Activated CD8-positive, alpha-beta T cell treated with anti-CD3 and anti-CD28 coated beads for 36 hours (primary cell): ENCODE data around the gene AFF1. TPM values are rescaled to one million over a fixed set of nuclear protein-coding genes. Genes with fewer than 3 reads are reported as not detected.

Experiments
- ATAC-seq: fragments of 200-7000 bp; cut with Tn5 transposase; one replicate; pipeline ENCODE4 v1.10.0; 2021; ENCODE audit warnings: mild to moderate bottlenecking, moderate library complexity
- CTCF ChIA-PET: fragments of 350-600 bp; sonication (Branson Sonifier 250); formaldehyde crosslinking; loops from one replicate; lab custom pipeline; 2021; ENCODE audit warnings: antibody characterized with exemption; lab: Charles Lee
- POLR2A ChIA-PET: fragments of 350-600 bp; sonication (Branson Sonifier 250); formaldehyde crosslinking; loops from one replicate; lab custom pipeline; 2021; ENCODE audit warnings: antibody characterized with exemption; lab: Charles Lee
- DNase-seq: peaks from one replicate; pipeline ENCODE4 v3.0.0-alpha.2; 2020
- H3K27ac Mint-ChIP-seq: one replicate; pipeline ENCODE4 v1.8.0; 2021; ENCODE audit warnings: mild to moderate bottlenecking, mixed read lengths
- H3K27me3 Mint-ChIP-seq: one replicate; pipeline ENCODE4 v1.8.0; 2021; ENCODE audit warnings: mixed read lengths
- H3K36me3 Mint-ChIP-seq: one replicate; pipeline ENCODE4 v1.8.0; 2021; ENCODE audit warnings: low read depth, mixed read lengths
- H3K4me1 Mint-ChIP-seq: one replicate; pipeline ENCODE4 v1.8.0; 2021; ENCODE audit warnings: low read depth, mixed read lengths
- H3K4me3 Mint-ChIP-seq: one replicate; pipeline ENCODE4 v1.8.0; 2021; ENCODE audit warnings: mild to moderate bottlenecking, moderate library complexity, mixed read lengths
- H3K9me3 Mint-ChIP-seq: one replicate; pipeline ENCODE4 v1.8.0; 2021; ENCODE audit warnings: mixed read lengths
- intact Hi-C: fragments of 100-400 bp; cut with micrococcal nuclease; formaldehyde crosslinking; loops from one replicate; pipeline ENCODE4 v1.10.0; 2022
- total RNA-seq, 2 experiments: library from RNA; stranded (reverse); gene quantifications; one replicate each; pipeline ENCODE4 v1.2.3, GENCODE V29; 2021
- TF ChIP-seq, protein P1 (sequence below): fragments of 200-600 bp; IDR thresholded peaks from one replicate; pipeline ENCODE4 v1.8.0; 2022; ENCODE audit warnings: antibody characterized with exemption, mild to moderate bottlenecking

Gene AFF1
- total RNA-seq, 2 experiments from 2014 or later: 40.3 to 45.4 TPM

DNA sequence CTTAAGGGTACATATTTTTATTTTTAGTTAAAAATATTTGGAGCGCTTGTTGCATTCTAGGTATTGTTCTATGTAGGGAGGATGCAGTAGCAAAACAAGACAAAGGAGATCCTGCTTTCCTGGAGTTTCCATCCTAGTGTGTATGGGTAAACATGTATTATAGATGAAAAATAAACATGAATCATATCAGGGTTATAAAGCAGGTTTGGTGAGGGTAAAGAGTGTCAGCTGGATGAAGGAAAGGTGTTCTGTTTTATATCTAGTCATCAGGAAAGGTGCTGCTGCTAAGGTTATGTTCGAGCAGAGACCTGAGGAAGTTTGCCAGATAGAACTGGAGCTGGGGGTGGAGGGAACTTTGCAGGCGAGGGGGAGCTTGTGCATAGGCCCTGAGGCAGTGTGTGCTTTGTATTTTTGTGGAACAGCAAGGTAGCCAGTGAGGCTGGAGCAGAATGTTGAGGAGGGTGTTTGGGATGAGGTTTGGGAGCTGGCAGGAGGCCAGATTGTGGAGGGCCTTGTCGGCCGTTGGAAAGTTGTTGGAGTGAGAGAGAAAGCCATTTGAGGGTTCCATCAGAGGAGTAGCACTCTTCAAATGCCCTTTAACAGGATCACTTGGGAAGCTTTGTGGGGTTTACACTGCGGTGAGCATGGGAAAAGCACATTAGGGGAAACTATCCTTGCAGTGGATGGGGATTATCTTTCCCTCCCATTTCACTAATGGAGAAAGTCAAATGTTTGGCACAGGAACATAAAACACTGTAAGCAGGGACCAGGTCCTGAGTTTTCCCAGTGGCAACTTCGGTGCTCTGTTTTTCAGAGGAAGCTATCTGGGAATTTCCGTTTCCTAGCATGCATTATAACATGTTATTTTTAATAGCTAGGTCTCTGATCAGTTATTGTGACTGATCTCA is 35.9 kb downstream of the AFF1 start:
- POLR2A ChIA-PET: interaction anchor here (1.0 kb wide), 1 partner anchor 11 kb away, joined by 3 read pairs; no protein-coding TSS in a partner anchor
- Mint-ChIP-seq H3K27me3 (no peaks in the 10 kb centered on the region), H3K4me1 (peaks cover 39% of the 10 kb centered on the region), H3K27ac (no peak overlapping the region), H3K9me3 (no peaks in the 10 kb centered on the region), H3K36me3 (no peaks in the 10 kb centered on the region), H3K4me3 (no peak overlapping the region)
- DNase-seq (no peak), ATAC-seq (no peak)
- intact Hi-C loops: no loop called here
- TF ChIP-seq, protein P1, sequence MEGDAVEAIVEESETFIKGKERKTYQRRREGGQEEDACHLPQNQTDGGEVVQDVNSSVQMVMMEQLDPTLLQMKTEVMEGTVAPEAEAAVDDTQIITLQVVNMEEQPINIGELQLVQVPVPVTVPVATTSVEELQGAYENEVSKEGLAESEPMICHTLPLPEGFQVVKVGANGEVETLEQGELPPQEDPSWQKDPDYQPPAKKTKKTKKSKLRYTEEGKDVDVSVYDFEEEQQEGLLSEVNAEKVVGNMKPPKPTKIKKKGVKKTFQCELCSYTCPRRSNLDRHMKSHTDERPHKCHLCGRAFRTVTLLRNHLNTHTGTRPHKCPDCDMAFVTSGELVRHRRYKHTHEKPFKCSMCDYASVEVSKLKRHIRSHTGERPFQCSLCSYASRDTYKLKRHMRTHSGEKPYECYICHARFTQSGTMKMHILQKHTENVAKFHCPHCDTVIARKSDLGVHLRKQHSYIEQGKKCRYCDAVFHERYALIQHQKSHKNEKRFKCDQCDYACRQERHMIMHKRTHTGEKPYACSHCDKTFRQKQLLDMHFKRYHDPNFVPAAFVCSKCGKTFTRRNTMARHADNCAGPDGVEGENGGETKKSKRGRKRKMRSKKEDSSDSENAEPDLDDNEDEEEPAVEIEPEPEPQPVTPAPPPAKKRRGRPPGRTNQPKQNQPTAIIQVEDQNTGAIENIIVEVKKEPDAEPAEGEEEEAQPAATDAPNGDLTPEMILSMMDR: no peak
- CTCF ChIA-PET: interaction anchor here (0.6 to 1.5 kb wide), 4 partner anchors 11 to 17 kb away, joined by 3 to 4 read pairs (median 3); no protein-coding TSS in a partner anchor

DNA sequence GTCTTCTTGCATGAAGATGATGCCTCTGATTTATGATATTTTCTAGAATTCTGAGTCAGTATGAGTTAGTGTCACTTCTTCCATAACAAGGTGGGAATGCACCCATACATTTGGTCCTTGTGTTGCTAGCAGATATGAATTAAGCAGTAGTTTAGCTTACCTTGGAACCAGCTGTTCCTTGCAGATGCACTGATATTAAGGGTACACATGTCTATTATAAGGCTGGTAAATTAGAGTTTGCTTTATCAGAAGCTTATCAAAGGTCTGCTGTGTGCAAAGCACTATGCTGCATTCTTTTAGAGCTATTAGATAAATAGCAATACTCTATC is 36.5 kb downstream of the AFF1 start:
- CTCF ChIA-PET: interaction anchor here (0.6 to 1.5 kb wide), 3 partner anchors 11 to 17 kb away, joined by 3 to 4 read pairs (median 3); no protein-coding TSS in a partner anchor
- Mint-ChIP-seq H3K4me3 (no peak overlapping the region), H3K27me3 (no peaks in the 10 kb centered on the region), H3K4me1 (peaks cover 46% of the 10 kb centered on the region), H3K36me3 (no peaks in the 10 kb centered on the region), H3K27ac (no peak overlapping the region), H3K9me3 (no peaks in the 10 kb centered on the region)
- POLR2A ChIA-PET: interaction anchor here (0.6 to 1.0 kb wide), 2 partner anchors 11 to 34 kb away, joined by 3 read pairs; no protein-coding TSS in a partner anchor
- intact Hi-C loops: no loop called here
- DNase-seq (no peak), ATAC-seq (peak; percentile 33)
- TF ChIP-seq, protein P1: no peak

DNA sequence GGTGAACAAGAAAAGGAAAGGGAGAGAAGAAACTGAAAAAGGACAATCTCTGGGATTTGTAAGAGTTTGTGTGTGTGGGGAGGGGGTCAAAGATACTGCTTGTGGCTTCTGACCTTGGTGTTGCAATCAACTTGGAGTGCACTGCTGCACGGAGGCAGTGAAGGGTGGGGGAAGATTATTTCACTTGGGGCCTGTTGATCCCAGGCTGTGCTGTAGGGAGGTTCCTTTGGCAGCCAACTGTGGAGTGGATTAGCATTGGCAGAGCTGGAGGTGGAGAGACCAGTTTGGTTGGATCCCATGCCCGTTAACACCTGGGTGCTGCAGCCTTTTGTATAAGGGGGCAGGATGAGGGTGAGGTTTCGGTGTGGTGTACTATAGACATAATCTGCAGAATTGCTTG is 38.2 kb downstream of the AFF1 start:
- intact Hi-C loops: no loop called here
- no peak for ATAC-seq
- DNase-seq: no peak
- no peak overlapping the region for H3K27ac Mint-ChIP-seq
- TF ChIP-seq, protein P1: no peak
- ChIA-PET CTCF (interaction anchor here (1.2 kb wide), 1 partner anchor 10 kb away, joined by 3 read pairs; no protein-coding TSS in a partner anchor), POLR2A (no interaction called here)
- H3K27me3 Mint-ChIP-seq: no peaks in the 10 kb centered on the region
- no peak overlapping the region for H3K4me3 Mint-ChIP-seq
- peaks cover 61% of the 10 kb centered on the region for H3K4me1 Mint-ChIP-seq
- H3K36me3 Mint-ChIP-seq: peaks cover 2% of the 10 kb centered on the region
- H3K9me3 Mint-ChIP-seq: no peaks in the 10 kb centered on the region

DNA sequence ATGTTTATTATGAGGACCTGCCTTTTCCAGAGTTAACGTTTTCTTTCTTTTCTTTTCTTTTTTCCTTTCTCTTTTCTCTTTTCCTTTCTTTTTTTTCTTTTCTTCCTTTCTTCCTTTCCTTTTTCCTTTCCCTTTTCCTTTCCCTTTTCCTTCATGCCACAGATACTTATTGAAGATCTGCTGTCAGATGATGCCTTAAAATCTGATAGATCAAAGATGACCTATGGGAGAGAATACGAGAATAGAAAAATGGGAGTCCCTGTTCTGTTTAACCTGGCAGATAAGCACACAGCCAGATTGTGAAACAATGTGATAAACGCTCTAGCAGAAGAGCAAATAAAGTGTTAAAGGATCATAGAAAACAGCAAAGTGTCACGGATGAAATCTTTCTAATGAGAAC is 38.9 kb downstream of the AFF1 start:
- Mint-ChIP-seq H3K27ac (no peak overlapping the region), H3K4me3 (no peak overlapping the region), H3K36me3 (peaks cover 2% of the 10 kb centered on the region), H3K9me3 (no peaks in the 10 kb centered on the region), H3K4me1 (peaks cover 63% of the 10 kb centered on the region), H3K27me3 (no peaks in the 10 kb centered on the region)
- CTCF ChIA-PET: no interaction called here
- ATAC-seq (no peak), DNase-seq (no peak)
- intact Hi-C loops: no loop called here
- TF ChIP-seq, protein P1: peak; percentile 14
- POLR2A ChIA-PET: no interaction called here

DNA sequence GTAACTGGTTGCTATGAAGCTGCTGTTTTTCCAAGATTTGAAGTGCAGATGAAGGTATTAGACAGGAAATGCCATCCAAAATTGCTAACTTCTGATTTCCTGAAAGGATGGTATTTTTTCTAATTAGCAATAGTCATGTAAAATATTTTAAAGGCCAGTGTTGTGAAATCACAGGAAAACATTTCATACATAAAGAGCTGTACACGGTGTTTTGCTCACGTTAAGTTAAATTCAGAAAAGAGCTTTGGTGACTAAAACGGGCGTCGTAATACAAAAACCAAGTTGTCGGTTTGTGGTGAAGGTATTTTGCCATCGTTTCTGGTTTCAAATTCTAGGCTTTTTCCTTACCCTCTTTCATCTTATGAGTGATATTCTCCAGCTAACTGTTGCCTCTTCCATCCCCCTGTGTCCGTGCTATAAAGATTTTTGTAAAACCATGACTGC is 39.8 kb downstream of the AFF1 start:
- ATAC-seq (no peak), DNase-seq (peak; percentile 13)
- Mint-ChIP-seq H3K9me3 (no peaks in the 10 kb centered on the region), H3K36me3 (peaks cover 2% of the 10 kb centered on the region), H3K27me3 (no peaks in the 10 kb centered on the region), H3K27ac (peak overlapping the region; percentile 44), H3K4me1 (peaks cover 67% of the 10 kb centered on the region), H3K4me3 (peak overlapping the region; percentile 2)
- intact Hi-C loops: no loop called here
- ChIA-PET POLR2A (no interaction called here), CTCF (interaction anchor here (1.0 to 1.1 kb wide), 2 partner anchors 39 to 52 kb away, joined by 4 to 7 read pairs; partner anchors contain the start of gene AFF1)
- TF ChIP-seq, protein P1: no peak
